ENCODE data around the gene CFAP221.

Gene CFAP221

DNA sequence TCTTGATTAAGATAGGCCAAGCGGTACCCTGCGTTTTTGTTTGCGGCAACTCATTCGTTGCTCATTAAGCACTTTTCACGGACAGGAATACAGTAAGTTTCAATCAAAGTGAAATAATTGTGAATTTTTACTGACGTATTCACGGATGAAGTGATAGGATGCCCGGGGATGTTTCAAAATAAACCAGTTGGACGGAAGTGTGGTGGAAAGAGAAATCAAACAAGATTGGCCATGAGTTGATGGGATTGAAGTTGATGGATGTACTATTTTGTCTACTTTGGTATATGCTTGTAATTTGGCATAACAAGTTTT lies 135.2 kb downstream of the CFAP221 start:
- Mint-ChIP-seq H3K36me3 (peaks cover 18 to 27% of the 10 kb centered on the region in 2 donors), H3K4me1 (peaks cover 21 to 48% of the 10 kb centered on the region in 2 donors), H3K27me3 (no peaks in the 10 kb centered on the region), H3K9me3 (peaks cover 0 to 3% of the 10 kb centered on the region in 2 donors), H3K27ac (peak overlapping the region; percentile 89), H3K4me3 (peak overlapping the region; percentile 91 to 93)
- ATAC-seq (replicated peaks) (no peak), DNase-seq (no peak)

DNA sequence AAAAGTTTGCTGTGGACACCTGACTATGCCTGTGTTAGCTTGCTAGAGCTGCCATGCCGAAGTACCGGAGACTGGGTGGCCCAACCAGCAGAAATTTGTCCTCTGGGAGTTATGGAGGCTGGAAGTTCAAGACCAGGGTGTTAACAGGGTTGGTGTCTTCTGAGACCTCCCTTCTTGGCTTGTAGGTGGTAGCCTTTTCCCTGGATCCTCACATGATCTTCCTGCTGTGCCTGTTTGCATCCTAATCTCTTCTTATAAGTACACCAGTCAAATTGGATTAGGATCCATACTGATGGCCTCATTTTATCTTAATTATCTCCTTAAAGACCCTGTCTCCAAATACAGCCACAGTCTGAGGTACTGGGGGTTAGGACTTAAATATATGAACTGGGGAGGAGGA lies 135.6 kb downstream of the CFAP221 start:
- Mint-ChIP-seq H3K36me3 (peaks cover 18 to 27% of the 10 kb centered on the region in 2 donors), H3K27me3 (no peaks in the 10 kb centered on the region), H3K9me3 (peaks cover 0 to 3% of the 10 kb centered on the region in 2 donors), H3K4me1 (peaks cover 21 to 48% of the 10 kb centered on the region in 2 donors), H3K27ac (peak overlapping the region; percentile 37), H3K4me3 (peak overlapping the region; percentile 91 to 93)
- DNase-seq (no peak), ATAC-seq (replicated peaks) (no peak)

DNA sequence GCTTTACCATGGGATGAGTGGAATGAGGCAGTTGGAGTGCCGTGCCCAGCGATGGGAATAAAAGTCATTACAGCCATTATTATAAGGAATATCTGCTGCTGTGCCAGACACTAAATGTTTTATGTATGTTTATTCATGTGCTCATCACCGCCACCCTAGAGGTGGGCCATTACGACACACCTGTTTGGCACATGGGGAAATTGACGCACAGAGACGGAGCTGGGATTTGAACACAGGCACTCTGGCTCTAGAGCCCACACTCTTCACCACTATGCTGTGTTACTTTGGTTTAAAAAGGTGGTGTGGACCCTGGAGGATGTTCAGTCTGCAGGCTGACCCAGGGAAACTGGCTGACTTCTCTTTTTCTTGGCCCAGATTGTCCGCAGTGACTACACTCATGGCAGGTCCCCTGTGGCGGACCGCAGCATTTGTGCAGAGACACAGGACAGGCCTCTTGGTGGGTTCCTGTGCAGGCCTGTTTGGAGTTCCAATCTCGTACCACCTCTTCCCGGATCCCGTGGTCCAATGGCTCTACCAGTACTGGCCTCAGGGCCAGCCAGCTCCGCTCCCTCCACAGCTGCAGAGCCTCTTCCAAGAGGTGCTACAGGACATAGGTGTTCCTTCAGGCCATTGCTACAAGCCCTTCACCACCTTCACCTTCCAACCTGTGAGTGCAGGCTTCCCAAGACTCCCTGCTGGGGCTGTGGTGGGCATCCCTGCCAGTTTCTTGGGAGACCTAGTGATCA lies 136.4 kb downstream of the CFAP221 start:
- Mint-ChIP-seq H3K27me3 (no peaks in the 10 kb centered on the region), H3K4me1 (peaks cover 21 to 53% of the 10 kb centered on the region in 2 donors)

DNA sequence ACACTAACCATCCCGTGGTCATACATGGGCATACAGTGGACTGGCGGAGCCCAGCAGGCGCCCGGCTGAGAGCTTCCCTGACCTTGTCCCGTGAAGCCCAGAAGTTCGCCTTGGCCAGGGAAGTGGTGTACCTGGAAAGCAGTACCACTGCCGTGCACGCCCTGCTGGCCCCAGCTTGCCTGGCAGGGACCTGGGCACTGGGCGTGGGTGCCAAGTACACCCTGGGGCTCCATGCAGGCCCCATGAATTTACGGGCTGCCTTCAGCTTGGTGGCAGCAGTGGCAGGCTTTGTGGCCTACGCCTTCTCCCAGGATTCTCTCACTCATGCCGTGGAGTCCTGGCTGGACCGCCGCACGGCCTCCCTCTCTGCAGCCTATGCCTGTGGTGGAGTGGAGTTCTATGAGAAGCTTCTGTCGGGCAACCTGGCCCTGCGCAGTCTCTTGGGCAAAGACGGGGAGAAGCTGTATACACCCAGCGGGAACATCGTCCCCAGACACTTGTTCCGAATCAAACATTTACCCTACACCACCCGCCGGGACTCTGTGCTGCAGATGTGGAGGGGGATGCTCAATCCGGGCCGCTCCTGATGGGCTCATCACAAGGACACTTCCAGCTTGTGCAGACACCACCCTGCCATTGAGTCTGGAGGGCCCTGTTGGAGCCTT lies 137.1 kb downstream of the CFAP221 start:
- H3K27me3 Mint-ChIP-seq, result no peaks in the 10 kb centered on the region
- DNase-seq (no peak), ATAC-seq (replicated peaks) (no peak)
- peaks cover 18 to 31% of the 10 kb centered on the region in 2 donors for H3K36me3 Mint-ChIP-seq
- no peak overlapping the region for H3K4me3 Mint-ChIP-seq
- peaks cover 21 to 53% of the 10 kb centered on the region in 2 donors for H3K4me1 Mint-ChIP-seq
- H3K9me3 Mint-ChIP-seq, result peaks cover 0 to 3% of the 10 kb centered on the region in 2 donors
- H3K27ac Mint-ChIP-seq, result no peak overlapping the region

More for the DNA sequence above, 136.4 kb downstream of the CFAP221 start:
- H3K36me3 Mint-ChIP-seq, result peaks cover 18 to 31% of the 10 kb centered on the region in 2 donors
- H3K4me3 Mint-ChIP-seq, result peak overlapping the region; percentile 22 to 91
- H3K9me3 Mint-ChIP-seq, result peaks cover 0 to 3% of the 10 kb centered on the region in 2 donors
- no peak for DNase-seq
- H3K27ac Mint-ChIP-seq, result no peak overlapping the region
- ATAC-seq (replicated peaks), result no peak

DNA sequence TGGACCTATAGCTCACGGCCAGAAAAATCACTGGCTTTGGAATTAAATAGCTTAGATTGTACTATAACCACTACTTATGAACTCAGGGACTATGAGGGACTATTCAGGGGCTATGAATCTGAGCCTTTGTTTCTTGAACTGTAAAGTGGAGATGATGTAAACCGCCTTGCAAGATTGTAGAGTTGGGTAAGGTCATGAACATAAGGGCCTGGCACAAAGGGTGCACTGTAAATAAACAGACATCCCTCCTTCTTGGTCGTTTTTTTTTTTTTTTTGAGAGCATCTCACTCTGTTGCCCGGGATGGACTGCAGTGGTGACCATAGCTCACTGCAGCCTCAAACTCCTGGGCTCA lies 137.6 kb downstream of the CFAP221 start:
- Mint-ChIP-seq H3K27ac (no peak overlapping the region), H3K36me3 (peaks cover 18 to 31% of the 10 kb centered on the region in 2 donors), H3K9me3 (peaks cover 0 to 3% of the 10 kb centered on the region in 2 donors), H3K4me3 (no peak overlapping the region), H3K27me3 (no peaks in the 10 kb centered on the region), H3K4me1 (peaks cover 21 to 53% of the 10 kb centered on the region in 2 donors)
- ATAC-seq (replicated peaks), result no peak
- DNase-seq, result no peak

DNA sequence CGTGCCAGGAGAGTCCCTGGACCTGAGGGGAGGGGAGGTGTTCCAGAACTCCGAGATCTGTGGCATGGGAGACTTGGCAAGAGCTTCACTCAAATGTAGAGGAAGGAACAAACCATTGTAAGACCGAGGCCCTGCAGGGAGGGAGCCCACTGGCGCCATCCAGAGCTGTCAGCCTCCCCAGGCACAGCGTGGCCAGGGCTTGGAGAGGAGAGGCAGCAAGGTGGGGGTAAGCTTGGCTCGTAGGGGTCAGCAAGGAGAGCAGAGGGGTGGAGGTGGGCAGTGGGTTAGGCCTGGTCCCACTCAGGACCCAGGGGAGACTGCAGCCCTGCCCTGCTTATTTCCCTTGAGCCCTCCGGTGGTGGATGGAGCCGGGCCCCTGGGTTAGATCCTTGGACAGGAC lies 138.3 kb downstream of the CFAP221 start:
- Mint-ChIP-seq H3K4me1 (peaks cover 21 to 53% of the 10 kb centered on the region in 2 donors), H3K36me3 (peaks cover 25 to 38% of the 10 kb centered on the region in 2 donors), H3K27me3 (no peaks in the 10 kb centered on the region), H3K27ac (no peak overlapping the region), H3K4me3 (no peak overlapping the region), H3K9me3 (peaks cover 0 to 3% of the 10 kb centered on the region in 2 donors)
- ATAC-seq (replicated peaks) (no peak), DNase-seq (no peak)

DNA sequence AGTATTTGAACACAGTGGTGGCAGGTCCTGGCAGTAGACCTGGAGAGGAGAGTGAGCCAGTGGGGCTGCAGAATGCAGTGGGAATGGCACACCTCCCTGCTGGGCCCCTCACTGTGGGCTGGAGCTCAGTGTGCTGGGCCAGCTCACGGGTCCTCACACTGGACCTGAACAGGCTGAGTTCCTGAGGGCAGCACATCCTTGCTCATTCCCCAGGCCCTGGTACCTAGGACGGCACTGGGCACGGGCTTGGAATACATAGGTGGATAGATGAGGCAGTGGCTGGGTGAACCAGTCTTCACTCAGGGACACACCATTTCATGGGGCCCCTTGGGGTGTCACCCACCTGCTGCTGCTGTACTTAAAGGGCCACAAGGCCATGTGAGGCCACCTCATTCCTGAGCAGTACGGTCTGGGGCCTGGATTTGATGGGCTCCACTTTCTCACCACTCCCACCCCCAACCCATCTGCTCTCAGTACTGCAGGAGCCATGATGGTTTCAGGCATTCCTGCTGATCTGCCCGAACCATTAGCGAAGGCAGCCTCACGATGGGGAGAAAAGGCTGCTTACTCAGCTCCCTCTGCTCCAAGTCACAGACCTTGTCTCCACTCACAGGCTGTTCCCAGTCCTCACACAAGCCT lies 138.9 kb downstream of the CFAP221 start:
- Mint-ChIP-seq H3K36me3 (peaks cover 25 to 38% of the 10 kb centered on the region in 2 donors), H3K9me3 (peaks cover 0 to 1% of the 10 kb centered on the region in 2 donors), H3K27me3 (no peaks in the 10 kb centered on the region), H3K4me3 (no peak overlapping the region), H3K27ac (no peak overlapping the region), H3K4me1 (peaks cover 19 to 49% of the 10 kb centered on the region in 2 donors)
- no peak for DNase-seq
- ATAC-seq (replicated peaks), result no peak

DNA sequence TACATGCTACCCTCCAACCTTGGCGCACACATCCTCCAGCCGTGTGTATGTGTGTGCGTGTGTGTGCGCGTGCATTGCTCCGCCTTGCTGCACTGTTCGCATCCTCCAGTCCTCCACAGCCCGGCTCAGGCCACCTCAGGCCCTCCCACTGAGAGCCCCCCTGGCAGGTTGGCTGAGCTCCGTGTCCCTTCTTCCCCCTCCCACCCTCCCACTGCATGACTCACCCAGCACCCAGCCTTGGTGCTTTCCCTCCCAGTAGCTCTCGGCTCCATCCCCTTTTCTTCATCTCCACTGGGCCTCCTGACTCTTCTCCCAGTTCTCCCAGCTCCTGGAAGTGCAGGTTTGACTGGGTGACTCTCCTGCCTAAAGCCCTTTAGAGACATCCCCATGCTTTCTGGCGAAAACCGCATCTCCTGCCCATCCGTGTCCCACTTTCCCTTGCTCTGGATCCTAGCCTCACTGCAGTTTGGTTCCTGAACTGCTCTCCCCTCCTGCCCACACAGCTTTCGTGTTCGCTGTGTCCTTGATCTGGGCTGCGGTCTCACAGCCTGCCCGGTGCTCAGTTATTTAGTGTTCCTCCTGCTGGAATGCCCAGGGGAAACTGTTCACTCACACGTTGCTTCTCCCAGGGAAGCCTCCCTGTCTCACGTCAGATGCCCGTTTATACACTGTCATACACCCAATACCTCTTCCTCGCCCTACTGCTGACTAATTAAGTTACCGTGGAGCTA lies 139.6 kb downstream of the CFAP221 start:
- Mint-ChIP-seq H3K9me3 (no peaks in the 10 kb centered on the region), H3K4me3 (no peak overlapping the region)
- ATAC-seq (replicated peaks), result no peak

DNA sequence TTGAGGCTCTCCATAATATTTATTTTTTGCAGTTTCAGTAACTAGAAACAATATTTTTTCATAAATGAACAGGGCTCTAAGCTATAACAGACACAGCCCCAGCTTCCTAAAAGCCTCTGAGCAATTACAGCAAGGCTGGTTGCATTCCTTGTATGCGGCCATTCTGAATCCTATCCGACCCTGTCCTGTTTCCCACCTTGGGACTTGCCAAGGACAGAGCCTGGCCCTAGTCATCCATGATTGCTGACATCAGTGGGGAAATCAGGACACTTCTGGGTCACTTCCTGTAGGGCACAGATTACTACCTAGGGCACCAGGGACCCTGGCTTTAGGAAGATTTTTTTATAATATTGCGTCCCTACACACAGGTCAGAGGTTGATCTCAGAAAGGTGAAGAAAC lies 140.3 kb downstream of the CFAP221 start:
- Mint-ChIP-seq H3K4me1 (peaks cover 18 to 43% of the 10 kb centered on the region in 2 donors), H3K36me3 (peaks cover 32 to 46% of the 10 kb centered on the region in 2 donors), H3K4me3 (no peak overlapping the region), H3K27ac (no peak overlapping the region), H3K9me3 (no peaks in the 10 kb centered on the region), H3K27me3 (no peaks in the 10 kb centered on the region)
- ATAC-seq (replicated peaks) (no peak), DNase-seq (no peak)

More for the DNA sequence above, 139.6 kb downstream of the CFAP221 start:
- H3K36me3 Mint-ChIP-seq, result peaks cover 28 to 42% of the 10 kb centered on the region in 2 donors
- H3K27me3 Mint-ChIP-seq, result no peaks in the 10 kb centered on the region
- no peak overlapping the region for H3K27ac Mint-ChIP-seq
- H3K4me1 Mint-ChIP-seq, result peaks cover 18 to 46% of the 10 kb centered on the region in 2 donors
- DNase-seq, result no peak

DNA sequence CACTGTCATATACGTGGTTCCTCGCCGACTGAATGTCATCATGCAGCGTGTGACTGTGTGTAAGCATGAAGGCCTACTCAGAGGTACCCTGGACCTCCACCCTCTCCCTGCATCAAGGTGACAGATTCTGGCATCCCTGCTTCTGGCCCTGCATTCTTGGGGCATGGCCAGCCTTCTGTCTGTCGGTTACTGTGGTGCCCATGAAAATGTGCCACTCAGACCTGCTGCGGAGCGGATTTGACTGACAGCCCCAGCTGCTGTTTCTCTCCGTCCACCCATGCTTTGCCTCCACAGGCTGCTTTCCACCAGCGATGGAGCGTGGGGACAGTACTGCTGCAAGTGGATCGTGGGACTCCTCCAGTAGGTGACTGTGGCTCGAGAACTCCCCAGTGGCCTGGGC lies 144.4 kb downstream of the CFAP221 start:
- Mint-ChIP-seq H3K4me1 (peaks cover 4 to 12% of the 10 kb centered on the region in 2 donors), H3K4me3 (no peak overlapping the region), H3K27me3 (peaks cover 0 to under 1% of the 10 kb centered on the region in 2 donors), H3K27ac (no peak overlapping the region), H3K9me3 (no peaks in the 10 kb centered on the region), H3K36me3 (peaks cover 14 to 30% of the 10 kb centered on the region in 2 donors)
- DNase-seq (no peak), ATAC-seq (replicated peaks) (no peak)

DNA sequence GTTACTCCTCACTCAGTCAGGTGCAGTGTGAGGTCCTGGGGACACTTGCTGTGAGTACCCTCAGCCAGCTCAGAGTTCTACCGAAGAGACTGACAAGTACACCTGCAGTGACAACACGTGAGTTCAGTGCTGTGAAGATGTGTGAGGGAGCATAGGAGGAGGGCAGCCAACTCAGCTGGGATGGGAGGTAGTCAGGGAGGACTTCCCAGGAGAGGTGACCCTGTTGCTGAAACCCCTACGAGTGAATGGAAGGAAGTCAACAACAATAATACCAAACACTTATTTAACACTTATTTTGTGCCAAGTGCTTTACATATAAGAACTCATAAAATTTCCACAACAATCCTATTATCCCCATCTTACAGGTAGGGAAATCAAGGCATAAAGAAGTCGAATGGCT lies 145.0 kb downstream of the CFAP221 start:
- DNase-seq (no peak), ATAC-seq (replicated peaks) (no peak)
- Mint-ChIP-seq H3K4me3 (no peak overlapping the region), H3K4me1 (peaks cover 4 to 6% of the 10 kb centered on the region in 2 donors), H3K27ac (no peak overlapping the region), H3K36me3 (peaks cover 14 to 29% of the 10 kb centered on the region in 2 donors), H3K9me3 (no peaks in the 10 kb centered on the region), H3K27me3 (peaks cover 0 to 6% of the 10 kb centered on the region in 2 donors)

DNA sequence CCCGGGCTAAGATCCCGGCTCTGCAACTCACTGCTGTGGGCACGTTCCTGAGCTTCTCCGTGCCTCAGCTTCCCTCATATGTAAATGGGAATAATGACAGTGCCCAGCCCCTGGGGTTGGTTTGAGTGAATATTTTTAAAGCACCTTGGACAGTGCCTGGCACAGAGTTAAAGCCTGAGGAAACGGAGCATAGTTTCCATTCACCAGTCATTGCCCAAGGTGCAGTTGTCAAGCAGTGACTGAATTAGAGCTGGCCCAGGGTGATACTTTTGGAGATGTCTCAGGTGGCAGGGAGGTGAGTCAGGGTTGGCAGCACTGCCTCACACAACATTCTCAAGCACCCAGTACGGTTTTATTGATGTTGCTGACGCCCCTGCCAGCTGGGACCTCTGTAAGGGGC lies 146.9 kb downstream of the CFAP221 start:
- Mint-ChIP-seq H3K4me3 (no peak overlapping the region), H3K4me1 (peaks cover 0 to 4% of the 10 kb centered on the region in 2 donors), H3K36me3 (peaks cover 14 to 24% of the 10 kb centered on the region in 2 donors), H3K27ac (no peak overlapping the region), H3K9me3 (no peaks in the 10 kb centered on the region), H3K27me3 (peaks cover 0 to 10% of the 10 kb centered on the region in 2 donors)
- no peak for DNase-seq
- no peak for ATAC-seq (replicated peaks)

DNA sequence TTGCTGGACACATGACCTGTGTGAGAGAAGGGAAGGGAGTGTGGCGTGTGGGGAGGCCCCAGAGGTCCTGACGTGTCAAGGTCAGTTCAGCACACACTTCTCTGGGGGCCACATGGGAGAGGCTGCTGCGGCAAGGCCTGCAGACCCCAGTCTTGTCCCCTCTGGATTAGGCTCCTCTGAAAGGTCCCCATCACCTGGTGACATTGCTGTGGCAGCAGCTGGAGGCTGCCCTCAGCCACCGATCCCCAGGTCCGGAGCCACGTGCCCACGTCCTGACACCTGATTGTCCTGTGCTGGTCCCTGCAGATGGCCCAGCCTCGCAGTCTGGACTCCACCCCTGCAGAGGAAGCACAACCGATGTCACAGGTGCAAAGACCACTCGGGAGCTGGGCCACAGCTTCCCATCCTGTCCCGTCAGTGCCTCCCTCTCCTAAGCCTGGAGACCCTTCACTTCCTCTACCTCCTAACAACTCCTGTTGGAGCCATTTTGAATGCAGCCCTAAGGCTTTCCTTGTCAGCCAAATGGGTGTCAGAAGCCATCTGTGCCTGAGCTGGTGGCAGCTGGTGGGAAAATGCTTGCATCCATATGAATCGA lies 147.5 kb downstream of the CFAP221 start:
- DNase-seq, result no peak
- no peak for ATAC-seq (replicated peaks)
- no peak overlapping the region for H3K27ac Mint-ChIP-seq
- peaks cover 0 to 4% of the 10 kb centered on the region in 2 donors for H3K4me1 Mint-ChIP-seq
- H3K27me3 Mint-ChIP-seq, result peaks cover 0 to 15% of the 10 kb centered on the region in 2 donors
- no peak overlapping the region for H3K4me3 Mint-ChIP-seq
- H3K36me3 Mint-ChIP-seq, result peaks cover 14 to 24% of the 10 kb centered on the region in 2 donors
- H3K9me3 Mint-ChIP-seq, result no peaks in the 10 kb centered on the region

DNA sequence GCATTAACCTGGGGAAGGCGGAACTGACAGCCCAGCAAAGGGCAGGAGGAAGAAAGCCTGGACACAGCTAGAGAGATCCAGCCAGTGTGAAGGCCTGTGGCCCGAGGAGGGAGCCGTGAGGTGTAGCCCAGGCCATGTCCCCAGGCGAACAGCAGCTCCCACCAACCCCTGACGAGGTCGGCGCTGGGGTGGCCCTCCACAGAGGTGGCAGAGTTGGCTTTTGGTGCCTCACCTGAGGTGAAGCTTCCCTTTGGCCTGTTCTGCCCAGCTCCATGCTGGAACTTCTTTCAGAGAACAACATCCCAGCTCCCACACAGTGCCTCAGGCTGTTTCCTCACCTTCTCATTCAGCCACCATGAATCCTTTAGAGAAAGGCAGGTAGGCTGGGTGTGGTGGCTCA lies 148.1 kb downstream of the CFAP221 start:
- DNase-seq (no peak), ATAC-seq (replicated peaks) (no peak)
- Mint-ChIP-seq H3K27ac (no peak overlapping the region), H3K4me1 (peaks cover under 1 to 4% of the 10 kb centered on the region in 2 donors), H3K4me3 (no peak overlapping the region), H3K27me3 (peaks cover under 1 to 15% of the 10 kb centered on the region in 2 donors), H3K36me3 (peaks cover 9 to 19% of the 10 kb centered on the region in 2 donors), H3K9me3 (no peaks in the 10 kb centered on the region)

Data from stimulated activated naive B cell treated with anti-CD40 and anti-IgM and Interleukin-4, amounts not matched to agents 10 μg/mL and 1 μg/mL and 100 μg/mL, for 72 hours (primary cell).